Breast epithelium (tissue), 4 donors: Measurements from ENCODE around the gene CCDC178. TPM values are rescaled to one million over a fixed set of nuclear protein-coding genes. Genes with fewer than 3 reads are reported as not detected.

Experiments used
- DNase-seq, 2 donors: peaks; one replicate each; pipeline ENCODE4 v3.0.0-alpha.2; 2019; ENCODE audit warnings: low spot score in 2 of 2
- H3K27ac ChIP-seq, 2 donors: fragments of 200-600 bp; sonication (generic) in 1 of 2; one replicate each; pipeline ENCODE4 v1.5.1; 2016 to 2019; ENCODE audit warnings: mild to moderate bottlenecking in 1 of 2
- H3K27me3 ChIP-seq, 2 donors: fragments of 200-600 bp; sonication (generic) in 1 of 2; one replicate each; pipeline versions ENCODE4 v1.5.1 to v1.6.0; 2017 to 2019; ENCODE audit warnings: control low read depth in 1 of 2, mild to moderate bottlenecking in 1 of 2
- H3K36me3 ChIP-seq: fragments of 200-600 bp; one replicate; pipeline ENCODE4 v1.5.1; 2019
- H3K4me1 ChIP-seq, 2 donors: fragments of 200-600 bp; sonication (generic); one replicate each; pipeline ENCODE4 v1.5.1; 2016 to 2019; ENCODE audit warnings: control low read depth in 1 of 2
- H3K4me3 ChIP-seq, 3 donors: fragments of 200-600 bp; sonication (generic); 1 replicate in 2 of 3; 2 replicates in 1 of 3; pipeline ENCODE4 v1.5.1; 2016 to 2019; ENCODE audit warnings: mild to moderate bottlenecking in 3 of 3, moderate library complexity in 2 of 3
- H3K9me3 ChIP-seq, 2 donors: fragments of 200-600 bp; sonication (generic) in 1 of 2; one replicate each; pipeline ENCODE4 v1.5.1; 2016 to 2019; ENCODE audit warnings: control low read depth in 1 of 2
- POLR2A ChIP-seq: fragments of 450-650 bp; IDR thresholded peaks from one replicate; pipeline ENCODE4 v1.6.1; 2016; ENCODE audit warnings: antibody characterized with exemption, mild to moderate bottlenecking, moderate library complexity
- POLR2AphosphoS5 ChIP-seq, 3 donors: sonication (generic); formaldehyde crosslinking; IDR thresholded peaks; one replicate each; pipeline ENCODE4 v1.6.1; 2017; ENCODE audit warnings: antibody characterized with exemption in 3 of 3
- intact Hi-C: fragments of 100-400 bp; cut with DNase I; formaldehyde crosslinking; loops from one replicate; pipeline ENCODE4 v1.15.1; 2023; ENCODE audit warnings: low total_unique reads
- total RNA-seq, 3 donors: library from RNA; depleted of rRNA; stranded (reverse); fragments of >200 nt; gene quantifications; one replicate each; pipeline ENCODE4 v1.1.0, GENCODE V29; 2016
- TF ChIP-seq, protein P1 (sequence below), 3 donors: fragments of 450-650 bp; IDR thresholded peaks; one replicate each; pipeline ENCODE4 v1.5.1; 2016 to 2017; ENCODE audit warnings: antibody characterized with exemption in 3 of 3, mild to moderate bottlenecking in 3 of 3, moderate library complexity in 3 of 3

CCDC178 gene
- total RNA-seq, 3 donors from 2014 or later, result 1.6 to 4.6 (median 3.5) TPM

DNA sequence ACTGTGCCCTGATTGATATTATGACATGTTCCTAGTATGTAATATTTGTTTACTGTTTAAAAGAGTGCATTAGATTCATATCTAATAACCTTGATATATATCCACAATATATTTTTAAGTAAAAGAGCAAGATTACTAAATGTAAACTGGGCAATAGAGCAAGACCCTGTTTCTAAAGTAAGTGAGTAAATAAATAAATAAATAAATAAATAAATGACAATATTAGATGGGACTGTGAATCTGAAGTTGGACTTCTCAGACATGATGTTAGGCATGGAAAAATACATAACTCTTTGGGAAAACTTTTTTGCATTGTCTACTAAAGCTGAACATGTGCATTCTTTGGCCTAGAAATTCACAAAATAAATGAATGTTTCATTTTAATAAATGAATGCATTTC, 164.7 kb downstream of the CCDC178 start:
- no peak for DNase-seq
- H3K27ac ChIP-seq, result no peak overlapping the region
- intact Hi-C loops, result no loop called here
- H3K4me3 ChIP-seq, result no peak overlapping the region
- H3K36me3 ChIP-seq, result no peaks in the 10 kb centered on the region
- no peaks in the 10 kb centered on the region for H3K4me1 ChIP-seq
- H3K27me3 ChIP-seq, result no peaks in the 10 kb centered on the region
- H3K9me3 ChIP-seq, result no peaks in the 10 kb centered on the region
- TF ChIP-seq POLR2A, result no peak
- TF ChIP-seq, protein P1, sequence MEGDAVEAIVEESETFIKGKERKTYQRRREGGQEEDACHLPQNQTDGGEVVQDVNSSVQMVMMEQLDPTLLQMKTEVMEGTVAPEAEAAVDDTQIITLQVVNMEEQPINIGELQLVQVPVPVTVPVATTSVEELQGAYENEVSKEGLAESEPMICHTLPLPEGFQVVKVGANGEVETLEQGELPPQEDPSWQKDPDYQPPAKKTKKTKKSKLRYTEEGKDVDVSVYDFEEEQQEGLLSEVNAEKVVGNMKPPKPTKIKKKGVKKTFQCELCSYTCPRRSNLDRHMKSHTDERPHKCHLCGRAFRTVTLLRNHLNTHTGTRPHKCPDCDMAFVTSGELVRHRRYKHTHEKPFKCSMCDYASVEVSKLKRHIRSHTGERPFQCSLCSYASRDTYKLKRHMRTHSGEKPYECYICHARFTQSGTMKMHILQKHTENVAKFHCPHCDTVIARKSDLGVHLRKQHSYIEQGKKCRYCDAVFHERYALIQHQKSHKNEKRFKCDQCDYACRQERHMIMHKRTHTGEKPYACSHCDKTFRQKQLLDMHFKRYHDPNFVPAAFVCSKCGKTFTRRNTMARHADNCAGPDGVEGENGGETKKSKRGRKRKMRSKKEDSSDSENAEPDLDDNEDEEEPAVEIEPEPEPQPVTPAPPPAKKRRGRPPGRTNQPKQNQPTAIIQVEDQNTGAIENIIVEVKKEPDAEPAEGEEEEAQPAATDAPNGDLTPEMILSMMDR (IDR thresholded peaks at IDR 0.05), result no peak
- TF ChIP-seq POLR2AphosphoS5 (IDR thresholded peaks at IDR 0.05), result no peak

DNA sequence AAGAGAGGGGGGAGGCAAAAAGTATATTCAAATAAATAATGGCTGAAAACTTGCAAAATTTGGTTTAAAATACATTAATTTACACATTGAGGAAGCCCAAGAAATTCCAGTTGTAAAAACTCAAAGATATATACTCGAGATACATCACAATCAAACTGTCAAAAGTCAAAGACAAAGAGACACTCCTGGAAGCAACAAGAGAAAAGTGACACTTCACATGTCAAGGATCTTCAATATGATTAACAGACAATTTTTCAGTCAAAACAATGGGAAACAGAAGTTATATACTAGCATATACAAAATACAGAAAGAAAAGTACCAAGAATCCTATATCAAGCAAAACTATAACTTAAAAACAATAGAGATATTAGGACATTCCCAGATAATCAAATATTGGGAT, 170.2 kb downstream of the CCDC178 start:
- no peaks in the 10 kb centered on the region for H3K36me3 ChIP-seq
- H3K27me3 ChIP-seq, result no peaks in the 10 kb centered on the region
- TF ChIP-seq POLR2A (no peak), POLR2AphosphoS5 (IDR thresholded peaks at IDR 0.05) (no peak)
- TF ChIP-seq, protein P1 (IDR thresholded peaks at IDR 0.05), result no peak
- no peaks in the 10 kb centered on the region for H3K4me1 ChIP-seq
- H3K4me3 ChIP-seq, result no peak overlapping the region
- DNase-seq, result no peak
- intact Hi-C loops, result no loop called here
- H3K9me3 ChIP-seq, result no peaks in the 10 kb centered on the region
- H3K27ac ChIP-seq, result no peak overlapping the region

DNA sequence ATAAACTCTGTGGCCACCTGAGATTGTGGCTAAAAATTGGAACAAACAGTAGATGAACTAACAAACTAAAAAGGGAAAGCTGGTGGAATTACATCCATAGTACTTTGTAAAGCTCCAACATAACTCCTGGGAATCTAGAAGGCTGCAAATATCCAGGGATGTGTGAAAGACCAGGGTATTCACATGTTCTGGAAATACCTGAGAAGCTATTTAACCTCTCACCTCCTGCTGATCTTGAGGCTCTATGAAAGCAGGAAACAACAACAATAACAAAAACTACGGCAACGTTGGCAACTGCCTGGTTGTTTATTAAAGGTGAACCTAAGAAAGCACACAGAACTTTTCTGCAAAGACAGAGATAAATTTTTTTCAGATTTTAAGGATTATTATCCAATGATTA, 171.3 kb downstream of the CCDC178 start:
- Histone ChIP-seq H3K36me3 (no peaks in the 10 kb centered on the region), H3K4me3 (no peak overlapping the region), H3K4me1 (no peaks in the 10 kb centered on the region), H3K9me3 (no peaks in the 10 kb centered on the region), H3K27me3 (no peaks in the 10 kb centered on the region), H3K27ac (no peak overlapping the region)
- TF ChIP-seq, protein P1 (IDR thresholded peaks at IDR 0.05), result no peak
- TF ChIP-seq POLR2AphosphoS5 (IDR thresholded peaks at IDR 0.05) (no peak), POLR2A (no peak)
- intact Hi-C loops, result no loop called here
- DNase-seq, result no peak

DNA sequence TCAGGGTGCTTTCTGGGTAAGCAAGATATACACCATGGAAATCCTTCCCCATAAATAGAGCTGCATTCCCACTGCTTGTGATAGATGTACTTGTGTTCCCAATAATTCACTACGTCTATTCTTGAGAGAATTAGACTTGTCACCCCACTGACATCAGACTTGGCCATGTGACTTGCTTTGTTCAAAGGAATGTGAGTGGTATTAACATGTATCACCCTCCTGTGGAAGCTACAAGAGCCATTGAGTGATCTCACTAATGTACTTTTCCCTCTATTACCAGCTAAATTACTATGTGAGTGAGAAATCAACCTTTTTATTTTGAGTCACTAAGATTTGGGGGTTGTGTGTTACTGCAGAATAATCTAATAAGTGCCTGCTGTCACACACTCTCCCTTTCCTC, 176.0 kb downstream of the CCDC178 start:
- Histone ChIP-seq H3K4me1 (no peaks in the 10 kb centered on the region), H3K27ac (no peak overlapping the region), H3K27me3 (no peaks in the 10 kb centered on the region), H3K36me3 (no peaks in the 10 kb centered on the region), H3K4me3 (no peak overlapping the region), H3K9me3 (no peaks in the 10 kb centered on the region)
- intact Hi-C loops, result no loop called here
- no peak for TF ChIP-seq POLR2A
- DNase-seq, result no peak

DNA sequence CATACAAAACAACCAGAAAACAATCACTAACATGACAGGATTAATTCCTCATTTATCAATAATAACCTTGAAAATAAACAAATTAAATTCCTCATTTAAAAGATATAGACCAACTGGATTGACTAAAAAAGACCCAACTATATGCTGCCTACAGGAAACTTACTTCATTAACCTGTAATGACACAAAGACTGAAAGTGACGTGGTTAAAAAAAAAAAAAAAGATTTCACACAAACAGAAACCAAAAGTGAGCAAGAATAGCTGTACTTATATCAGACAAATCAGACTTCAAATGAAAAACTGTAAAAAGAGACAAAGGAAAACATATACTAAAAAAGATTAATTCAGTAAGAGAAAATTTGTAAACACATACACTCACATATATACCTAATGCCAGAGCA, 201.2 kb downstream of the CCDC178 start:
- DNase-seq, result no peak
- no peak overlapping the region for H3K4me3 ChIP-seq
- no peaks in the 10 kb centered on the region for H3K4me1 ChIP-seq
- H3K27me3 ChIP-seq, result no peaks in the 10 kb centered on the region
- intact Hi-C loops, result no loop called here
- TF ChIP-seq POLR2A (no peak), POLR2AphosphoS5 (IDR thresholded peaks at IDR 0.05) (no peak)
- TF ChIP-seq, protein P1 (IDR thresholded peaks at IDR 0.05), result no peak
- H3K27ac ChIP-seq, result no peak overlapping the region
- H3K9me3 ChIP-seq, result peaks cover 4 to 13% of the 10 kb centered on the region in 2 donors
- no peaks in the 10 kb centered on the region for H3K36me3 ChIP-seq

DNA sequence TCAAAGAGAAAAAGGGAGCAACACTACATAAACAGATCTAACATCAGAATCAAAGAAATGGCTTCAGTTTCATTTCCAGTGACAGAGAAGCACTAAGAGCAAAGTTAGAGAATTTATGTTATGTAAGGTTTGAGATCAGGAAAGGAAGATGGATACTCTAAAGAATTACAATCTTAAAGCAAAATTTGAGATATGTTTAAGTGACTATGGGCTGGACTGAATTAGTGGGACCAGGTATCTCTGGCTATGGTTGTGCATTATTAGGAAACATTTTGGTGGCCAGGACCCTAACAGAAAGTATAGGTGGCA, 208.2 kb downstream of the CCDC178 start:
- H3K27me3 ChIP-seq, result no peaks in the 10 kb centered on the region

More for the DNA sequence above, 208.2 kb downstream of the CCDC178 start:
- Histone ChIP-seq H3K4me3 (no peak overlapping the region), H3K27ac (no peak overlapping the region), H3K4me1 (no peaks in the 10 kb centered on the region), H3K36me3 (no peaks in the 10 kb centered on the region), H3K9me3 (no peaks in the 10 kb centered on the region)
- TF ChIP-seq, protein P1 (IDR thresholded peaks at IDR 0.05), result peak in 1 of 3 donors; percentile 1
- TF ChIP-seq POLR2A (no peak), POLR2AphosphoS5 (IDR thresholded peaks at IDR 0.05) (no peak)
- intact Hi-C loops, result no loop called here
- DNase-seq, result no peak
